A172 (cell line): Measurements from ENCODE around the gene MEX3A. TPM values are rescaled to one million over a fixed set of nuclear protein-coding genes. Genes with fewer than 3 reads are reported as not detected.
"Not testable (repeated sequence)": the region's sequence is repeated elsewhere in the genome, so short reads cannot be mapped to it uniquely, and the experiment has no call there.

Experiments used
- DNase-seq: peaks from one replicate; pipeline ENCODE4 v3.0.0-alpha.2; 2015; ENCODE audit warnings: low spot score
- total RNA-seq: library from RNA; depleted of rRNA; stranded (reverse); fragments of >200 nt; shearing (Covaris generic); gene quantifications from 2 replicates; pipeline ENCODE4 v1.2.3, GENCODE V29; 2014

The MEX3A gene
- total RNA-seq, 1 experiment from 2014 or later = 11.2 TPM

GRCh38 chr1:156118177-156118868 is 36.1 kb upstream of the MEX3A start:
- peak; percentile 67 for DNase-seq

- DNase-seq = no peak
These were observed 35.3 kb upstream of the MEX3A start for GRCh38 chr1:156117414-156118176.

DNA sequence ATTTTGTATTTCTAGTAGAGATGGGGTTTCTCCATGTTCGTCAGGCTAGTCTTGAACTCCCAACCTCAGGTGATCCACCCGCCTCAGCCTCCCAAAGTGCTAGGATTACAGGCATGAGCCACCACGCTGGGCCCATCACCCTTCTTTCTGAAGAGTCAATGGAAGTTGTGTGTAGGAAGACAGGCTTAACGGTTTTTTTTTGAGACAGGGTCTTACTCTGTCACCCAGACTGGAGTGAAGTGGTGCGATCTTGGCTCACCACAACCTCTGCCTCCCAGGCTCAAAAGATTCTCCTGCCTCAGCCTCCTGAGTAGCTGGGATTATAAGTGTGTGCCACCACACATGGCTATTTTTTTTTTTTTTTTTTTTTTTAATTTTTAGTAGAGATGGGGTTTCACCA is 34.5 kb upstream of the MEX3A start:
- not testable (repeated sequence) for DNase-seq

DNA sequence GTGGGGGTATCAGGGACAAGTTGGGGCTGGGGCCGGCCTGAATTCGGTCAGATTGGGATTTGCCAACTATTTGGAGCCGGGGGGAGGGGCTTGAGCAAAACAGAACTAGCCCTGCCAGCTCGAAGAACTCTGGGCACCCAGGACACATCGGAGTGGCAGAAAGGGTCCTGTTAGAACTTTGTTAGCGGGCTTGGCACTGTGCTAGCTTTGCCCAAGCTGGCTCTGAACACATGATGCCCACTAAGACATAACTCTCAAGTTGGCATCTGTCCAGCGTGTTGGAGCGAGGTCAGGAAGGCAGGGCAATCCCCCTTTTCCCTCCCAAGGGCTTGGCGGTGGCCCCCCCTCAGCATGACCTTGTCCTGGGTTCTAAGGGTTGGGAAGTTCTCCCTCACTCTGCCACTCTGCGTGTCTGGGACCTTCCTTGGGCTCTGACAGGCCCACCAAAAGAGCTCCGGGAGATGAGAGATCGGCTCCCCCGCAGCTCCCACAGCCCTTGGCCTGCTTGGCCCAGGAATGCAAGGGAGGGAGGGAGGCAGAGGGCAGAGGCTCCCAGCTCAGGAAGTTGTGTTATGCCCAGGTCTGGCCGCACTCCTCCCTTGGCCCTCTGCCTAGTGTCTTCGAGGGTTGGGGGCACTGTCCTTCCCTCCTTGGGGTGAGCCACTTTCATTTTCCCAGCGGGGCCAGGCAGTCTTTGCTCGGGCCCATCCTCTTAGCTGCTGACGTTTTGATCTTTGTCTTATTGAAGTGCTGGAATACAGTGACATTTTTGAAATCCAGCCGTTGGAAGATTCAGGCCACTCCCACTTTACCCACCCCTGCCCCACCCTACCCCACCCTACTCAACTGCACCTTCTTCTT is 33.5 kb upstream of the MEX3A start:
- DNase-seq = peak; percentile 92

DNA sequence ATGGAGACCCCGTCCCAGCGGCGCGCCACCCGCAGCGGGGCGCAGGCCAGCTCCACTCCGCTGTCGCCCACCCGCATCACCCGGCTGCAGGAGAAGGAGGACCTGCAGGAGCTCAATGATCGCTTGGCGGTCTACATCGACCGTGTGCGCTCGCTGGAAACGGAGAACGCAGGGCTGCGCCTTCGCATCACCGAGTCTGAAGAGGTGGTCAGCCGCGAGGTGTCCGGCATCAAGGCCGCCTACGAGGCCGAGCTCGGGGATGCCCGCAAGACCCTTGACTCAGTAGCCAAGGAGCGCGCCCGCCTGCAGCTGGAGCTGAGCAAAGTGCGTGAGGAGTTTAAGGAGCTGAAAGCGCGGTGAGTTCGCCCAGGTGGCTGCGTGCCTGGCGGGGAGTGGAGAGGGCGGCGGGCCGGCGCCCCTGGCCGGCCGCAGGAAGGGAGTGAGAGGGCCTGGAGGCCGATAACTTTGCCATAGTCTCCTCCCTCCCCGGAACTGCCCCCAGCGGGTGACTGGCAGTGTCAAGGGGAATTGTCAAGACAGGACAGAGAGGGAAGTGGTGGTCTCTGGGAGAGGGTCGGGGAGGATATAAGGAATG is 32.8 kb upstream of the MEX3A start:
- no peak for DNase-seq

GRCh38 chr1:156114101-156114918 is 32.0 kb upstream of the MEX3A start, which contains the start of gene LMNA:
LMNA (plus strand) TSS chr1:156114711; CDS start chr1:156114919, 208 bp downstream.
- DNase-seq = peak; percentile 100

DNA sequence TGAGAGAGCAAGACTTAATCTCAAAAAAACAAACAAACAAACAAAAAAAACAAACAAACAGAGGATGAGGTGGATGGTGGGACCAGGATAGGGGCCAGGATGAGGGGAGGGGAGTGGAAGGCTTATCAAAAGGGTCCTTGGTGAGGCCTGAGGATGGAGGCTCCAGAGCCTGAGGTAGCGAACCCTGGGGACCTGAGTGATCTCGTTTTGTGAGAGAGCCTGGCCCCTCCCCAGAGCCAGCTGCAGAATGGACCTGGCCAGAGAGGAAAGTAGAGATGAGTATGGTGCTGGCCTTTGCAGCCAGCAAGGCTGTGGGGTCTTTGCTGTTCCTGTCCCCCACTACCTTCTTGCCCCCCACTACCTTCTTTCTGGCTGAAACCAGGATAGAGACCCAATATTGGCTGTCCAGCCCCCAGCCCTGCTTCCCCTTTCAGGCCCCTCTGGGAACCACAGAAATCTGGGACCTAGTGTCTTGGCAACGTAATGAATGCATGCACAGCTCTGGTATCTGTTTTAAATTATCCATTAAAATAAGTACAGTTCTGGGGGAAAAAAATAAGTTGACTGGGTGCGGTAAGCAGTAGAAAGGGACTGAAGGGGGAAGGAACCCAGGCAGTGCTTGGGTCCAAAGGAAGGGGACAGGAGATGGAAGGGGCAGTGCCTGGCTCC is 31.2 kb upstream of the MEX3A start:
- no peak for DNase-seq

GRCh38 chr1:156112276-156113137 is 30.2 kb upstream of the MEX3A start:
- no peak for DNase-seq

- DNase-seq = no peak
These were observed 29.2 kb upstream of the MEX3A start for GRCh38 chr1:156111355-156111962.

- DNase-seq = no peak
These were observed 28.0 kb upstream of the MEX3A start for GRCh38 chr1:156110252-156110651.

DNA sequence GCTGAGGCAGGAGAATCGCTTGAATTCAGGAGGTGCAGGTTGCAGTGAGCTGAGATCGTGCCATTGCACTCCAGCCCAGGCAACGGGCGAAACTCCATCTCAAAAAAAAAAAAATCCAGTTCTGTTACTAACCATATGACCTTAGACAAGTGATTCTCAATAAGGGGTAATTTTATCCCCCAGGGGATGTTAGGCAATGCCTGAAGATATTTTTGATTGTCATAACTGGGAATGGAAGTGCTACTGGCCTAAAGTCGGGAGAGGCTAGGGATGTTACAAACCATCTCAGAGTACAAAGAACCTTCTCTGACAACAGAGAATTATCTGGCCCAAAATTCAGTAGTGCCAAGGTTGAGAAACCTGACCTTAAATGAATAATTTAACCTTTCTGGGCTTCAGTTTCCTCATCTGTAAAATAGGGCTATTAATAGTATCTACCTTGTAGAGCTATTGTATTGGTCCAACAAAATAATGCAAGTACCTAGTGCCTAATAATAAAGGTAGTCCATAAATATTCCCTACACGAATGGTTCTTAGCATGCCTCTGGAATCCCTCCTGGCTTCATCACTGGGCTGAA is 26.5 kb upstream of the MEX3A start:
- DNase-seq = no peak

- no peak for DNase-seq
These were observed 25.8 kb upstream of the MEX3A start for GRCh38 chr1:156108057-156108456.

DNA sequence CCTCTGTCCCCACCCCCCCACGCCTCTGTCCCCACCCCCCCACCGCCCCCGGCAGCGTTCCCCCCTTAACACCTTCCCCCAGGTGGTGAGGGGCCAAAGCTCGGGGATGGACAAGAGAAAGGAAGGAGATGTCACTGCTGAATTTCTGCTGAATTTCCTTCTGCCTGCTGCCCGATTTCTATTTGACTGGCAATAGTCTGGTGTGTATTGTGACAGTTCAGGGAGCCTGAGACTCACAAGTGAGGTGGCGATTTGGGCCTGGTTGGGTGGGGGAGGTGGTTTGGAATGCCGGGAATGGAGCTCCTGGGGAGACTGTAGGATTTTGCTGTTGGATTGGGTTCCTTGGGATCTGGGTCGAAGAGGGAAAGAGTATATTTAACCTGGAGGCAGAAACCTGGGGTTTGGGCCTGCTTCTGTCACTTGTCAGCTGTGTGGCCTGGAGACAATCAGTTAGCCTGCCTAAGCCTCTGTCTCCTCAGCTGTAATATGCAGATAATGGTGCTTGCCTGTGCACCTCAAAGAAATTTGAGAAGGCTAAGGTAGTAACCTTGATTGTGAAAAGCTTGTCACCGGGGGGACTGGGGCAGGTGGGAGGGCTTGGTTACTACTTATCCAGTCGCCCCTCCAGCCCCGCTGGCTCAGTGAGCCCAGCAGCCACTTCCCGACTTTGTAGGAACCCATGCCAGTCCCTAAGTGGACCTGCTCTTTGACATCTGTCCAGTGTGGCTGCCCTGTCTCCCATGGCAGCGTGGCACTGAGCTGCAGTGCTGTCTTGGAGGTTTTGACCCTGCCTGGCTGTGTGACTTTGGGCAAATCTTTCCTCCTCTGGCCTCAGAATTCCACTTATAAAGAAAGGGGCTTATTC is 24.6 kb upstream of the MEX3A start:
- no peak for DNase-seq

- DNase-seq = no peak
These were observed 22.9 kb upstream of the MEX3A start for GRCh38 chr1:156104861-156105832.

- peak; percentile 75 for DNase-seq
These were observed 22.0 kb upstream of the MEX3A start for GRCh38 chr1:156104065-156104810.

- peak; percentile 85 for DNase-seq
These were observed 21.3 kb upstream of the MEX3A start for GRCh38 chr1:156103521-156103947.
